Body of pancreas (tissue), 4 donors: ENCODE measurements around the gene LIPH.

Source experiments
- POLR2A ChIP-seq, 3 donors: fragments of 450-650 bp; IDR thresholded peaks; one replicate each; pipeline ENCODE4 v1.6.1; 2016; ENCODE audit warnings: antibody characterized with exemption in 3 of 3, mild to moderate bottlenecking in 2 of 3
- TF ChIP-seq, protein P1 (sequence below), 7 experiments: fragments of 450-650 bp in 4 of 7; fragments of 200-600 bp in 3 of 7; sonication (generic) in 3 of 7; IDR thresholded peaks; one replicate each; pipeline ENCODE4 v1.5.1; 2016 to 2019; ENCODE audit warnings: antibody characterized with exemption in 7 of 7

DNA sequence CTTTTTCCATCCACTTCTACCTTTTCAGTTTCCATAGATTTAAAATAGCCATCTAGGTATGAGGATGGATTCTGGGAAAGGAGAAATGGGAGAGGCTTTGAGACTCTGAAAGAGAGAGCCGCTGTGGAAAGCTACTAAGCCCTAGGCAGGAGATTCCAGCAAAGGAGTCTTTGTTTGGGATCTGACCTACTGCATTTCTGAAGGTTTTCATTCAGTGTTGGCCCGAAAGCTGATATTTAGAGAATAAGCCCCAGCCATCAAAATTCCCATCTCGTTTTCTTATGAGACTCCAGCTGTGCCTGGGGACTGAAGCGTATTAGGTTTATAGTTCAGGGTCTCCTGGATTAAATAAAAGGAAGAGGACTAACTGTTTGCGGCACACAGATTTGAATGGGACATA is 19.5 kb downstream of the LIPH start:
- no peak for TF ChIP-seq POLR2A (IDR thresholded peaks at IDR 0.05)
- TF ChIP-seq, protein P1, sequence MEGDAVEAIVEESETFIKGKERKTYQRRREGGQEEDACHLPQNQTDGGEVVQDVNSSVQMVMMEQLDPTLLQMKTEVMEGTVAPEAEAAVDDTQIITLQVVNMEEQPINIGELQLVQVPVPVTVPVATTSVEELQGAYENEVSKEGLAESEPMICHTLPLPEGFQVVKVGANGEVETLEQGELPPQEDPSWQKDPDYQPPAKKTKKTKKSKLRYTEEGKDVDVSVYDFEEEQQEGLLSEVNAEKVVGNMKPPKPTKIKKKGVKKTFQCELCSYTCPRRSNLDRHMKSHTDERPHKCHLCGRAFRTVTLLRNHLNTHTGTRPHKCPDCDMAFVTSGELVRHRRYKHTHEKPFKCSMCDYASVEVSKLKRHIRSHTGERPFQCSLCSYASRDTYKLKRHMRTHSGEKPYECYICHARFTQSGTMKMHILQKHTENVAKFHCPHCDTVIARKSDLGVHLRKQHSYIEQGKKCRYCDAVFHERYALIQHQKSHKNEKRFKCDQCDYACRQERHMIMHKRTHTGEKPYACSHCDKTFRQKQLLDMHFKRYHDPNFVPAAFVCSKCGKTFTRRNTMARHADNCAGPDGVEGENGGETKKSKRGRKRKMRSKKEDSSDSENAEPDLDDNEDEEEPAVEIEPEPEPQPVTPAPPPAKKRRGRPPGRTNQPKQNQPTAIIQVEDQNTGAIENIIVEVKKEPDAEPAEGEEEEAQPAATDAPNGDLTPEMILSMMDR (IDR thresholded peaks at IDR 0.05): no peak
